Muscle layer of colon (tissue), 2 donors: ENCODE data around the gene BNIP2.

Experiments
- H3K27ac ChIP-seq: one replicate; pipeline ENCODE4 v1.7.0; 2013; ENCODE audit warnings: low read depth, mild to moderate bottlenecking, low read length, moderate library complexity
- H3K27me3 ChIP-seq, 2 donors: one replicate each; pipeline ENCODE4 v1.7.0; 2013; ENCODE audit warnings: low read length in 2 of 2, mild to moderate bottlenecking in 2 of 2; ENCODE audit not compliant: insufficient read depth in 2 of 2, control insufficient read depth in 1 of 2
- H3K36me3 ChIP-seq: one replicate; pipeline ENCODE4 v1.7.0; 2013; ENCODE audit warnings: mild to moderate bottlenecking, low read length; ENCODE audit not compliant: insufficient read depth
- H3K4me1 ChIP-seq: one replicate; pipeline ENCODE4 v1.7.0; 2013; ENCODE audit warnings: mild to moderate bottlenecking, low read length; ENCODE audit not compliant: insufficient read depth
- H3K4me3 ChIP-seq, 2 donors: one replicate each; pipeline ENCODE4 v1.7.0; 2013; ENCODE audit warnings: low read length in 2 of 2, low read depth in 1 of 2, mild to moderate bottlenecking in 1 of 2, moderate library complexity in 1 of 2
- H3K9ac ChIP-seq: one replicate; pipeline ENCODE4 v1.7.0; 2013; ENCODE audit warnings: low read length
- H3K9me3 ChIP-seq: one replicate; pipeline ENCODE4 v1.7.0; 2013; ENCODE audit warnings: mild to moderate bottlenecking, low read length
- donor health status: abdominal sarcoma.
- donor health status: Adenocarcinoma of cecum.

The BNIP2 gene

DNA sequence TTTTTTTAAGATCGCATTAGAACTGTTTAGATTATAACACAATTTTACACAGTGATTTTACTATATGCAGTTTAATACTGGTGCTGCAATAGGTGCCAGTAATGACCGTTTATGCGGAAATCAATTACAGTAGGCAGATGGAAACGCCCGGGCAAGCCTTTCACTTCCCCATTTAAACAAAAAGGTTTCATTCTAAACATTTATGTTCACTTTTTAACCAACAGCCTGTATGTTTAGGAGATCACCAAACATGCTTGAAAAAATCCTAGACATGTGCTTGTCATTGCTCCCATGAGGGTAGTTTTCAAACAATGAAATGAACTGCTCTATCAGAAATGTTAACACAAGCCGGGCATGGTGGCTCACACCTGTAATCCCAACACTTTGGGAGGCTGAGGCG is 2.7 kb downstream of the BNIP2 start:
- peaks cover 6% of the 10 kb centered on the region for H3K36me3 ChIP-seq
- H3K9me3 ChIP-seq, result no peaks in the 10 kb centered on the region
- no peak overlapping the region for H3K27ac ChIP-seq
- H3K4me3 ChIP-seq, result no peak overlapping the region
- H3K9ac ChIP-seq, result no peak overlapping the region
- H3K27me3 ChIP-seq, result no peaks in the 10 kb centered on the region
- peaks cover 23% of the 10 kb centered on the region for H3K4me1 ChIP-seq

DNA sequence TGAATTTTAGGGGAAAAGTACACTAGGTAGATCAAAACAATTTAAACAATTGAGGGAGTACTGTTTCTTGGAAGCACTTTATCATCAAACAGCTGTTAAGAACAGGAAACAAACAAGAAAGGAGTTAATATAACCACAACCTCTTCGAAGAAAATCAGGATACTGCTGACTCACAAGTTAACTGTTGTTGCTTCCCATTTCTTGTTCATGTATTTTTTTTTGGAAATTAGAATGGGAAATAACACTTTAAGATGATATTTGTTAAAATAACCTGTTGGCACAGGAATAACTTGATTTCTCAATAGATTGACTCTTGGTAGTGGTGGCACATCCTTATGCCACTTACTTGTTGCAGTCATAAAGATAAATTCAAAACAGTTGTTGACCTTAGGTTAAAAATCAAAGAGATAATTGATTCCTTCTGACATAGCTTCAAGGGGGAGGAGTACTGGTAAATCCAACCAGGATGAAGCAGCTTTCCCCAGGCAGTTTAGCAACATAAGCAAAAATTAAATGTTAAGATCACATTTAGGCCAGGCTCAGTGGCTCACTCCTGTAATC is 3.3 kb downstream of the BNIP2 start:
- Histone ChIP-seq H3K4me3 (no peak overlapping the region), H3K36me3 (peaks cover 12% of the 10 kb centered on the region), H3K27ac (no peak overlapping the region), H3K9me3 (no peaks in the 10 kb centered on the region), H3K9ac (no peak overlapping the region), H3K27me3 (no peaks in the 10 kb centered on the region), H3K4me1 (peaks cover 20% of the 10 kb centered on the region)

DNA sequence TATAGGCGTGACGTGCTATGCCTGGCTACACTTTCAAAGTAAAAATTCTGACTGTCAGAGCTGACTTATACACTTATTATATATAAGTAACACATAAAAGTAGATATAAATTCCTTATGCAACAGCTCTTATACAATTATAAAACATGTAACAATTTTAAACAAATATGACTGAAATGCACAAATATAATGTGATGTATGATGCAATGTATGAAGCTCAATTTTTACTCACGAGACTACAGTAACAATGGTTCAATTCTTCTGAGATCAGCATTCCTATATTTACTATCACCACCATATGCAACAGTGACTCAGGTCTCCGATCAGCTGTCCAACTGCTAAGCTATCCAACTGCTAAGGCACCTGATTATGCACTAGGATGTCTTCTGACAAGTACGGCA is 8.2 kb downstream of the BNIP2 start:
- no peaks in the 10 kb centered on the region for H3K9me3 ChIP-seq
- no peak overlapping the region for H3K4me3 ChIP-seq
- H3K9ac ChIP-seq, result no peak overlapping the region
- no peaks in the 10 kb centered on the region for H3K4me1 ChIP-seq
- H3K27me3 ChIP-seq, result no peaks in the 10 kb centered on the region
- no peak overlapping the region for H3K27ac ChIP-seq
- peaks cover 49% of the 10 kb centered on the region for H3K36me3 ChIP-seq

DNA sequence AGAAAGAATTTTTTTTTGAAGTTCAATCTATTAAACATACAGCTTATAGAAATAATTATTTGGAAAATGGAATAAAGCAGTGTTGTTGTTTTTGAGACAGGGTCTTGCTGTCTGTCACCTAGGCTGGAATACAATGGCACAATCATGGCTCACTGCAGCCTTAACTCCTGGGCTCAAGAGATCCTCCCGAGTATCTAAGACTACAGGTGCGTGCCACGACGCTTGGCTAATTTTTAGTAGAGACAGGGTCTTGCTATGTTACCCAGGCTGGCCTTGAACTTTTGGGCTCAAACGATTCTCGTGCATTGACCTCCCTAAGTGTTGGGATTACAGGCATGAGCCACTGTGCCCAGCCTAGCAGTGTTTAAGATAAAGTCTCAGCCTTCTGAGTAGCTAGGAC is 8.8 kb downstream of the BNIP2 start:
- H3K36me3 ChIP-seq, result peaks cover 54% of the 10 kb centered on the region

DNA sequence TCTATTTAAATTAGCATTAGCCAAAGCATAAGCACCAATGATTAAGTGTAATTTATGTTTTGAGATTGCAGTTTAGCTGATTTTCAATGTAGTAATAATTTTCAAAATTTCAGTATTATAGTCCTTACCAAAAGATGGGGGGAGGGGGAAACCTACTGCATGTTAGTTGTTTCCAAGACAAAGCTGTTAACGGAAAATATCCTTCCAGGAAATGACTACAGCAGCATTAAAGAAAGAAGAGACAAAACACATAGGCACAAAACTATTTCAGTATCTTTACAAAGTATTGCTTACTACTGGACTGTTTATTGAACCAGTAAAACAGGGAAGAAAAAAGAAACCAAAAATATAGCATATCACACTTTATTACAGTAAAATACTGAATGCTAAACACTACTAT is 10.5 kb downstream of the BNIP2 start:
- Histone ChIP-seq H3K4me3 (no peak overlapping the region), H3K36me3 (peaks cover 67% of the 10 kb centered on the region), H3K9ac (no peak overlapping the region), H3K27ac (no peak overlapping the region), H3K9me3 (no peaks in the 10 kb centered on the region), H3K4me1 (no peaks in the 10 kb centered on the region), H3K27me3 (no peaks in the 10 kb centered on the region)

More for the DNA sequence above, 8.8 kb downstream of the BNIP2 start:
- Histone ChIP-seq H3K4me1 (no peaks in the 10 kb centered on the region), H3K27ac (no peak overlapping the region), H3K27me3 (no peaks in the 10 kb centered on the region), H3K4me3 (no peak overlapping the region), H3K9ac (no peak overlapping the region), H3K9me3 (no peaks in the 10 kb centered on the region)

DNA sequence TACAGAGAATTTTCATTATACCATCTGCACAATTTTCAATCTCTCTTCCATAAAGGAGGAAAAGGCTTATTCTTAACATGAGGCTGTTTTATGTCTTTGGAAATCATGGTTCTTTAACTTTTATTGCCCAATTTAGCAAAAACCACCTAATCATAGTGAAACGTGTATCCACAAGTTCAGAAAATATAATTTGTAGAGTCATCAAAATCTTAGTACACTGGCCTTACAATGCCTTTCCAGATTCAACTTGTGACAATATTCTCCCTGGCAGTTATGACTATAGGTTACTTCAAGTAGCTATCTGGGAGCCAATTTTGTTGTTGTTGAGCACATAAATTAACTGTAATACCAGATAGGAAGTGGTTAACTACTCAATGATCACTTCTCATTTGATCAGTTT is 10.9 kb downstream of the BNIP2 start:
- H3K27me3 ChIP-seq, result no peaks in the 10 kb centered on the region
- H3K36me3 ChIP-seq, result peaks cover 71% of the 10 kb centered on the region
- no peak overlapping the region for H3K27ac ChIP-seq
- H3K9me3 ChIP-seq, result no peaks in the 10 kb centered on the region
- H3K9ac ChIP-seq, result no peak overlapping the region
- H3K4me3 ChIP-seq, result no peak overlapping the region
- H3K4me1 ChIP-seq, result no peaks in the 10 kb centered on the region

DNA sequence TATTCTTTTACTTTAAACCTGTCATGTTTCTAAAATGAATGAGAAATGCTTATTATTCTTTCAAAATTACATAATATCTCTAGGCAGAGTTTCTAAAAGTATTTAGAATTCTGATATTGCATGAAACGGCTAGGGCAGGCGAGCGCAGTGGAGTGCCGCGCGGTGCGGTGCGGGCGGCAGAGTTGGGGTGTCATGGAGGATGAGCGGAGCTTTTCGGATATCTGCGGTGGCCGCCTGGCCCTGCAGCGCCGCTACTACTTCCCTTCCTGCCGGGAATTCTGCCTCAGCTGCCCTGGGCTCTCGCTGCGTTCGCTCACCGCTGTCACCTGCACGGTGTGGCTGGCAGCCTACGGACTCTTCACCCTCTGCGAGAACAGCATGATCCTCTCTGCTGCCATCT is 12.6 kb downstream of the BNIP2 start:
- no peaks in the 10 kb centered on the region for H3K9me3 ChIP-seq
- H3K27me3 ChIP-seq, result no peaks in the 10 kb centered on the region
- H3K36me3 ChIP-seq, result peaks cover 78% of the 10 kb centered on the region

DNA sequence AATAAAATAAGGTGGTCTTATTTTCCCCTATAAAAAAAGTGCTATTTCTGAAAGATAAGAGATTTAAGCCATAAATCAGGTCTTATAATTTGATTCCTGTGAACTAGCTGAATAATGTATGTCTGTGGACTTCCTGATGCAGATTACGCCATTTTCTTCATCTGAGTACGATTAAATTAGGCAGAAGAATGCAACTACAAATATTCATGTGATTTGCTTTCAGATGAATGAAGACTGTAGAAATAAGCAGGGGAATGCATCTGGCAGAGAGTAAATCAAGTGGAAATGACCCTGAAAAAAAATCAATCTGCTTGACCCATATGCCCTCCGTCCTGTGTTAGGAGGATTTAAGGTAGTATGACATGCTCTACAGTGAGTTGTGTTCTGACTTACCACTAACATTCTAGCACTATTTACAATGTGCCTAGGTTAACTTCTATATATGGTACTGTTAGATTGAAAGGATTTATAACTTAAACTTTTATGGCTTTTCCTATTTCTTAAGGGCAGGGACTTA is 14.7 kb downstream of the BNIP2 start:
- Histone ChIP-seq H3K36me3 (peaks cover 68% of the 10 kb centered on the region), H3K4me1 (no peaks in the 10 kb centered on the region), H3K27ac (no peak overlapping the region), H3K27me3 (no peaks in the 10 kb centered on the region), H3K9ac (no peak overlapping the region), H3K9me3 (no peaks in the 10 kb centered on the region), H3K4me3 (no peak overlapping the region)

More for the DNA sequence above, 12.6 kb downstream of the BNIP2 start:
- Histone ChIP-seq H3K4me1 (no peaks in the 10 kb centered on the region), H3K27ac (no peak overlapping the region), H3K4me3 (no peak overlapping the region), H3K9ac (no peak overlapping the region)

DNA sequence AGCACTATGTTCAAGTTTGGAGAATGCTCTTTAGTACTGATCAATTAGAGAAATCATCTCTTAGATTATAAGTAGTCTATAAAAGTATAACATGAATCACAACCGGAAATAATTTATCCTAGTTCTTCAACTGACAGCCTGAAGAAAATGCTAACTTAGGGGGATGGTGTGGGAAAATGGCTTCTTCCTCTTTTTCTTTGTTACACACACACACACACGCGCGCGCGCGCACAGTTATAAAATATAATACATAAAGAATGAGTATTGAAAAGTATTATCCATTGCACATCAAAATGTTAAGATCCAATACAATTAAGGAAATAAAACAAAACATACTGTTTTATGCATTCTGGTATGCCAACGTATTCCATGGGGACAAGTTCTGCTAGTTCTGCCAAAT is 20.6 kb downstream of the BNIP2 start:
- Histone ChIP-seq H3K36me3 (peaks cover 33% of the 10 kb centered on the region), H3K4me3 (no peak overlapping the region), H3K9me3 (no peaks in the 10 kb centered on the region), H3K9ac (no peak overlapping the region), H3K4me1 (no peaks in the 10 kb centered on the region), H3K27ac (no peak overlapping the region), H3K27me3 (no peaks in the 10 kb centered on the region)

DNA sequence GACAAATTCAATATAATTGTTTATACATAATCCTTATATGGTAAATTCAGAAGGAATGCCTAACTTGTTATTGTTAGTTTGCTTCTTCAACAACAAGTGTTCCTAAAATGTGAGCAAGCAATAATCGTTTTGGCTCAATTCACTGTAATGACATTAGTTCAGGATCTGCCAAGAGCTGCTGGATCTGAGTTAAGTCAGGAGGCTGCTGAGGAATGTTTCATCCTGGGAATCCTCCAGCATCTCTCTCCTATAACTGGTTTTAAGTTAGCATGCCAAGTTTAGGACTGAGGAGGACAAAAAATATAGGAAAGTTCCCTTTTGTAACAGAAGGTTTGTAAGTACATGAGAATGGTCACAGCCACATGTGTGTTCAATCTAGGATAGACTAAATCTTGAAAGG is 26.9 kb downstream of the BNIP2 start:
- H3K36me3 ChIP-seq, result peaks cover 17% of the 10 kb centered on the region
- H3K4me3 ChIP-seq, result no peak overlapping the region
- H3K27ac ChIP-seq, result no peak overlapping the region
- no peaks in the 10 kb centered on the region for H3K9me3 ChIP-seq
- H3K4me1 ChIP-seq, result peaks cover 11% of the 10 kb centered on the region
- no peak overlapping the region for H3K9ac ChIP-seq
- H3K27me3 ChIP-seq, result no peaks in the 10 kb centered on the region

DNA sequence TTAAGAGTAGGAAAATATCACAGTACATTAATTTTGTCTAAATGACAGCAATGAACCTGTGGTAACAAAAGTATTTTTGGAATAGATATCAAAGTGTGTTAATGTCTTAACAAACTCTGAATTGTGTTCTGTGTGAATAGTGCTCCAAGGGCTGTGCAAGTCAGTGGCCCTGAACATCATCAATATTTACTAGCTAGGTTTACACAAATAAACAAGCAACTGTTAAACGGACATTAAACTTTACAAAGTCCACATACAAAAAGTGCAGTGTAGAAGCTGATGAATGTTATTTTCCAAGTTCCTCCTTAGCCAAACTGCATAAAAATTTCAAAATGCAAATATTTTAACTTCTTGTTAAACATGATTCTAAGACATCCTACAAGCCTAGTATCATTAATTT is 29.8 kb downstream of the BNIP2 start:
- H3K9me3 ChIP-seq, result no peaks in the 10 kb centered on the region
- no peak overlapping the region for H3K27ac ChIP-seq
- peaks cover 26% of the 10 kb centered on the region for H3K4me1 ChIP-seq
- no peak overlapping the region for H3K4me3 ChIP-seq
- no peak overlapping the region for H3K9ac ChIP-seq
- H3K27me3 ChIP-seq, result no peaks in the 10 kb centered on the region
- H3K36me3 ChIP-seq, result peaks cover 7% of the 10 kb centered on the region

DNA sequence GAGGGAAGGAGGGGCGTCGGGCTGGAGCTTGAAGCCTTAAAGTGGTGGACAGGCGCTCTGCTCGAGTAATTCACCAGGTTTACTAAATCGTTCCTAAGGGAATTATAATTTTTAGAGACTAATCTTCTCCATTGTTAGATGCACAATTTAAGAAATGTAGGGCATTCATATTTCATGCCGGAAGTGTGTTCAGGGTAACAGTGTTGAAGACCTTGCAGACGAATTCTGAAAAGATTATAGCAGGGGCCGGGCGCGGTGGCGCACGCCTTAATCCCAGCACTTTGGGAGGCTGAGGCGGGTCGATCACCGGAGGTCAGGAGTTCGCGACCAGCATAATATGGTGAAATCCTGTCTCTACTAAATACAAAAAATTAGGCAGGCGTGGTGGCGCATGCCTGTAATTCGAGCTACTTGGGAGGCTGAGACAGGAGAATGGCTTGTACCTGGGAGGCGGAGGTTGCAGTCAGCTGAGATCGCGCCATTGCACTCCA is 31.4 kb downstream of the BNIP2 start:
- Histone ChIP-seq H3K36me3 (peaks cover 9% of the 10 kb centered on the region), H3K9me3 (no peaks in the 10 kb centered on the region), H3K4me1 (peaks cover 25% of the 10 kb centered on the region), H3K9ac (no peak overlapping the region), H3K27me3 (no peaks in the 10 kb centered on the region), H3K4me3 (peak overlapping the region; percentile 82 to 91), H3K27ac (peak overlapping the region; percentile 92)
